Measurements from ENCODE around the gene MED27.

Gene MED27

DNA sequence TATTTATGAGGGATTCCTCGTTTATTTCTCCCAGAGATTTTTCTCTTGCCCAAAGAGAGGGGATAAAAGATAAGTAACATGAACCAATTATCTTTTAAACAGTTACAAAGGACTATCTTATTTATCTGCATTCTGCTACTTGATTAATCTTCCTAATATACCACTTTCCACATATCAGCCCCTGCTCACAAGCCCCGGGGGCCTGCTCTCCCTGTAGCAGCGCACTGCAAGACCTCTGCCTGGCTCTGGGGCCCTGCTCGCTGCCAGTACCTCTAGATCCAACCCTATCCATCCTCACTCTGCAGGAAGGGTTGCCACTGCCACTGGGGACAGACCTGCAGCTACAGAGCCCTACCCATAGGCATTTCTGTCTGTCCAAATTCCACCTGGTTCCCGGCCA is 75.3 kb downstream of the MED27 start:
- H3K4me3 ChIP-seq: no peak overlapping the region
- H3K27ac ChIP-seq: no peak overlapping the region

DNA sequence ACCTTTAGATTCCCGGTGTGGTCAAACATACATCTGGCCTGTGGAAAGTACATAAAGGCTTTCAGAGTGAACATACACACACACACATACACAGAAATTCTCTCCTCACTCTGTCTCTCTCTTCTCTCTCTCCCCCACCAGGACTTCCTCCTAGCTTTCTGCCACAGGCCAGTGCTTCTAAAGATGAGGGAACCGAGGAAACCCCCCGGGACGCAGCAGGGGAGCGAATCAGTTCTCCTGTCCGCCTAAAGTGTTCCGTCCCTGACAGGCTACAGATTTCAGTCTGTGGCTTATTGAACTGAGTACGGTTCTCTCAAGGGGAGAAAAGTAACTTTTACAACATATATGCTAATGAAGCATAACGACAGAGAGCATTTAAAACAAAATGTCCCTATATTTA is 75.8 kb downstream of the MED27 start:
- Histone ChIP-seq H3K27ac (no peak overlapping the region), H3K4me3 (no peak overlapping the region)

DNA sequence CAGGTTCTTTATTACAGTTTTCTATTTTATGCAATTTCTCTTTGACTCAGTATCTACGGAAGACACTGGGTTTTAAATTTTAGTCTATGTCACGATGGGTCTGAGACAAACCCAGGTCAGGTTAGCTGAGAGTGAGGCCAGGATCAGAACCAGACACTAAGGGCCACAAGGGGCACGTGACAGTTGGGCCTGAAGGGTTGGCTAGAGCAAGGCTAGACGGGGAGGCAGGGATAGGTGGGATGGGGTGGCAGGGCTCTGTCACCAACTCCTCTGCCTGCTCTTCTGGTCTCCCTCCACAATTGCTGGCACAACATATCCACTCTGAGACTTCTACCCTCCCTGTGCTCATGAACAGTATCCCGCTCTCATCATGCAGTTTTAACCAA is 76.4 kb downstream of the MED27 start:
- no peak overlapping the region for H3K4me3 ChIP-seq
- no peak overlapping the region for H3K27ac ChIP-seq

DNA sequence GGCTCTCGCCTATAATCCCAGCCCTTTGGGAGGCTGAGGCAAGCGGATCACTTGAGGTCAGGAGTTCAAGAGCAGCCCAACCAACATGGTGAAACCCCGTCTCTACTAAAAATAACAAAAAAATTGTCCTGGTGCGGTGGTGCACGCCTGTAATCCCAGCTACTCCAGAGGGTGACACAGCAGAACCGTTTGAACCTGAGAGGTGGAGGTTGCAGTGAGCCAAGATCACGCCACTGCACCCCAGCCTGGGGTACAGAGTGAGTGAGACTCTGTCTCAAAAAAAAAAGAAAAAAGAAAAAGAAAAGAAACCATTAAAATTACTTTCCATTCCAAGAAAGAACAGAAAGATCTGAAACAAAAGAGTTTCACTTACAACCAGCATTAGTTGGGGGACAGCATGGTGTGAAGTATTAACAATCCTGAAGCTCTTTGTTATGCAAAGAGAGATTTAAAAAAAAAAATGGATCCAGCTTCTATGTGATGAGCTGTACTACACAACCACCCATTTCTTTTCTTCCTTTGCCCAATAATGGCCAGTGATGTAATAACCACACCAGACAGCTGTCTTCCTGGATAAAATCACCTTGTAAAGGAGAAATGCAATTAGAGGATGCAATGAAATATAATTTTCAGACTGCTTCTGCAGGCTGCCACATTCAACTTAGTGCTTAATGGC is 76.9 kb downstream of the MED27 start:
- no peak overlapping the region for H3K4me3 ChIP-seq
- H3K27ac ChIP-seq: no peak overlapping the region

DNA sequence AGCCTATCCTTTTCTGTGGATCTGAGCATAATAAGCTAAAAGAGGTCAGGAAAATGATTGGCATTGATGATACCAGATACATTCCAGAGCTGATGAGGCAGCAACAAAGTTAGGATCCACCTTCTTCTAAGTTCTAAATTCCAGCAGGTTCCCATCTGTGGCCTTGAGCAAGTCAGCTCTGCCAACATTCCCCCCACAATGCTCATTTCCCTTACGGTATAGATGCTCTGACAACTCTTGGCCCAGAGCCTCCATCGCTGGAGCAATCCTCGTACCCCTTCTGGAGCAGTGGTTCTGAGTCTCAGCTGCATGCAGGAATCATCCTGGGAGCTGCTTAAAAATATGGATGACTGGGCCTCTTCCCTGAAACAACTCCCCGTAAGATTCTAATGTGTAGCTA is 78.1 kb downstream of the MED27 start:
- Histone ChIP-seq H3K4me3 (no peak overlapping the region), H3K27ac (no peak overlapping the region)

DNA sequence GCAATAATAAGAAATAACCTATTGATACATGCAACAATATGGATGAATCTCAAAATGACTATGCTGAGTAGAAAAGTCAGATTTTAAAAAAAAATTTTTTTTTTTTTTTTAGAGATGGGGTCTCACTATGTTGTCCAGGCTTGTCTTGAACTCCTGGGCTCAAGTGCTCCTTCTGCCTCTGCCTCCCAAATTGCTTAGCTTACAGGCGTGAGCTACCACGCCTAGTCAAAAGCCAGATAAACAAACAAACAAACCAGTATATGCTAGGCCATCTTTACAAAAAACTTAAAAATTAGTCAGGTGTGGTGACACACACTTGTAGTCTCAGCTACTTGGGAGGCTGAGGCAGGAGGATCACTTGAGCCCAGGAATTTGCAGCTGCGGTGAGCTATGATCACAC is 79.0 kb downstream of the MED27 start:
- Histone ChIP-seq H3K4me3 (no peak overlapping the region), H3K27ac (no peak overlapping the region)

DNA sequence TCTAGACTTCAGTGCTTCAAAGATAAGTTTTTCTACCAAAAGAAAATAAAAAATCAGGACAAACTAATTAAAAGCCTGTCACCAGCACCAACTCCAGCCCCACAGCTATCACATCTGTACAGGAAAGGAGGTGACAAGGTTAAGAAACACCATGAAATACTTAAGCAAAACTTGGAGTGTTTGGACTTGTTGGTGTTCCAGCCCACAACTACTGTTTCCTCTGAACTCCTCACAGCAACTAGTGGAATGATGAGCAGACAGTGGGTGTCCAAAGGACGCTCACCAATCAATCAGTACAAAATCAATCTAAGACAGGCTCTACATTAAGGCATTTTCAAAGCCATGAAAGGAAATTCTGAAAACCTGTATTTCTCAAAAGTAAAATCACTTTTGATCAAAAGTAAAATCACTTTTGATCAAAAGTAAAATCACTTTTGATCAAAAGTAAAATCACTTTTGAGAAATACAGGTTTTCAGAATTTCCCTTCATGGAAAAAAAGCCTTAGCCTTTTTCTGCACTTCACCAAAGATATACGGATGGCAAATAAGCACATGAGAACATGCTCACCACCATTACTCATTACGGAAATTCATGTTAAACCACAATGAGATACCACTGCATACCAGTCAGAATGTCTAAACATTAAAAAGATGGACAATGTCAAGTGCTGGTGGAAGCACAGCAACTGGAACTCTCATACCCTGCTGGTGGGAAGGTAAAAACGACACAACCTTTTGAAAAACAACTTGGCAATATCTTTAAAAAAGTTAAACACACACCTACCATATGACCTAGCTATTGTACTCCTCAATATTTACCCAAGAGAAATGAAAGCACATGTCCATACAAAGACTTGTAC is 79.7 kb downstream of the MED27 start:
- H3K4me3 ChIP-seq: no peak overlapping the region
- no peak overlapping the region for H3K27ac ChIP-seq

DNA sequence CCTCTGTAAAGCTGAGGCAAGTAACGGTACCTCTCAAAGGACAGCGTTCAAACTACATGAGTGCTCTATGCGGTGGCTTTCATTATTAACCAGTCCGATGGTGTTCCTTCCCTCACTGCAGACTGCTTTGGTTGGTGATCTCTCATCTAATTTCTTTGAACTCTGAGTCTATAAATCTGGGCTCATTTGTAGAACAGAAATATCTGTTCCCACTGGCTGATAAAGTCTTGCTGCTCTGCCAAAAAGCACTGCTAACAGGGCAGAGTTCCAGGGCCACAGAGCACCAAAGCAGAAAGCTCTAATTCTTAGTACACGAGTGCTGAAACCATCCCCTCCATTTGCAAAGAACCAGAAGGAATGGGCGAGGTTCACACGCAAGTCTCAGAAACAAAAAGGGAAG is 81.9 kb downstream of the MED27 start:
- no peak overlapping the region for H3K27ac ChIP-seq
- H3K4me3 ChIP-seq: no peak overlapping the region

DNA sequence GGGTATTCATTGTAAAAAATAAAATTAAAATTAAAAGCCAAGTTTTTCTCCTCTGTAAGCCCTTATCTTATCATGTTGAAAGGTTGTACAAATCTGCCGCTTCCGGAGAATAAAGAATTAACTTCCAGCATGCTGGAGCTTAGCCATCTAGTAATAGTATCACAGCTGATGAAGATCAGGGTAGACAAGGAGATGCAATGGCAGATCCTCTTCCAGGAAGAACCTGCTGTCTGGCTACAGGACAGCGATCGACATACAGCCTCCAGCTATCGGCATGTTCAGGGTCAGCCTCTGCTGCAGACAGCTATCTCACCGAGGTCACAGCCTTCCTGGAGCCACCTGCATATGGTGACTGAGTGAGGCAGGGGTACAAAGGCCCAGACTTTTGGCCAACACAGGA is 82.6 kb downstream of the MED27 start:
- Histone ChIP-seq H3K27ac (no peak overlapping the region), H3K4me3 (no peak overlapping the region)

DNA sequence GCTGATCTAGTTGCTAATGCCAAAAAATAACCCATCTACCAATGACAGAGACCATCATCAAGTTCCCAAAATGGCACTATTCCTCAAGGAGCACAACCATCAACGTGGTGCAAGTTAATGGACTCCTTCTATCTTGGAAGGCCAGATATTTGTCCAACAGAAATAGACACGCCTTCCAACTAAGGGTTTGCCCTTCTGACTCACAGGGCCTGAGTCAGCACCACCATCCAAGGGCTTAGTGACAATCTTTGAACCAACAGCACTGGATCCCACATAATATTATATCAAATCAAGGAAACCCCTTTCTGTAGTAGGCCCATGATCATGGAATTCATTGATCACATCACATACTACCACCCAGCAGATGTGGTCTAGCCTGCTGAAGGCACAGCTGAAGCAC is 84.3 kb downstream of the MED27 start:
- no peak overlapping the region for H3K27ac ChIP-seq
- no peak overlapping the region for H3K4me3 ChIP-seq

DNA sequence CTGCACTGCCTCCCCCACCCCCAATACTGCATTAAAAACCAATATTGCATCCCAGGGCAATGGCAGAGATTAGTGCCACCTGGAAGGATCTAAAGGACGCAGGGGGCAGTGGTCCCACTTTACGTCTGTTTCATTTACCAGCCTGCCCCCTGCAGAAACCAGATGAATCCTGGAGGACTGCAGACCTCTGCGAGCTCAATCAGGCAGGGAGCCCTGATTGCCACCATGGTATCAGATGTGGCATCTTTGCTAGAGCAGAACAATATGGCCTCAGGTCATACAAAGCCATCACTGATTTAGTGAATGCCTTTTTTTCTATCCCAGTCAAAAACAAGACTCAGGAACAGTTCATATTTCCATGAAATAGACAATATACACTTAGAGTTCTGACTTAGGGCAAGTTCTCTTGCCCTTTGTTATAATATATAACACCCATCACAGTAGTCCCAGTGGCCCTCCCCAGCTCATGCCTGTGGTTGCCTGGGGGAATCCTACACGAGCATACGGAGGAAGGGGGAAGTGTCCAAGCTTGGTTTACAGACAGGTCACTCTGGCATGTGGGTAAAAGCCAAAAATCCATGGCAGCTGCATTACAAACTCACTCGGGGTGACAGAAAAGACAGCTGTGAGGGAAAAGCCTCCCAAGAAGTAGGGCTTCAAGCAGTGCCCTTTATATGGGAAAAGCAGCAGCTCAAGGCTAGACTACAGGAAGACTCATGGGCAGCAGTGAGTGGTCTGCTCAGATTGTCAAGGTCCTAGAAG is 85.1 kb downstream of the MED27 start:
- Histone ChIP-seq H3K27ac (no peak overlapping the region), H3K4me3 (no peak overlapping the region)

DNA sequence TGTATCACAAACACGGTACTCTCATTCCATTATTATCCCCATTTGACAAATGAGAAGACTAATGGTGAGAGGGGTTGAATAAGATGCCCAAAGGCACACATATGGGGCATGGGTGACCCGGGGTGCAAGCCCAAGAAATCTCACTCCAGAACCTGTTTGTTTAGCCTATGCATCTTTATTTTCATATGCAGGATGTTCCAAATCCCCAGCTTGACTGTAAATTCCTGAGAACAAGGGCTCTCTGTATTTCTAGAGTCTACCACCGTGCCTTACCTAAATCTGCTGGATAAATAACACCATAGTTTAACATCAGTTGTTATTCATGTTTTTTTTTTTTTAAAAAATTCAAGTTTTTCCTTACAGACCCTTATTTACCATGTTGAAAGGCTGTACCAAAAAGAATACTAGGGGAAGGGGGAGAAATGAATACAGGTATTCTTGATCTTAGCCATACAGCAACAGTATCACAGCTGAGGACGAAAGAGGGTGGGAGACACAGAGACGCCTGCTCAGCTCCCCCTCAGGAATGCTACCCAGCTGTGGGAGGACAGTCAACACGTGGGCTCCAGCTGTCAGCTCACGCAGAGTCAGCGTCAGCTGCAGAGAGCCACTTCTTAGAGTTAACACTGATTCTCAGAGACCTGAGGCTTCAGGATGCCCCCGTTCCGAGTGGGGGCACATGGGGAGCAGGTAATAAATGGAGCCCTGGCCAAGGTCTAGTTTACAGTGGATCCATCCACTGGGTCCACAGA is 86.6 kb downstream of the MED27 start:
- H3K27ac ChIP-seq: no peak overlapping the region
- H3K4me3 ChIP-seq: no peak overlapping the region

DNA sequence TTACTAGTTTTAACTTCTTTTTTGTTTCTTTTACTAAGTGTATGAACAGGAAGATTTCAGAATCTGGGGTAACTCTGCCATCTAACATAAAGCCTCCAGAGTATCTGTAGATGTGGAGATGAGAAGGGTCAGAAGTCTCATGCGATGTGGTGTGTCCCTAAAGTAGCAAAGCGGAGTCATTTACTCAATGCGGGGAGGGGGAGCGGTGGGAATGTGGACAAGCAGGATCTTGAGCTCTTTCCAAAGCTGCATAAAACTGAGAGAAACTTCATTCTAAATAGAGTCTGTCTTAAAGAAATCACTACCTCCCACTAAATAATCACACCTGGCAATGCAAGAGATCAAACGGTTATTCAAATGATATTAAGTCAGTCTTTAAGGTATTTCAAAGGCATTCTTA is 92.4 kb downstream of the MED27 start:
- Histone ChIP-seq H3K4me3 (no peak overlapping the region), H3K27ac (no peak overlapping the region)

DNA sequence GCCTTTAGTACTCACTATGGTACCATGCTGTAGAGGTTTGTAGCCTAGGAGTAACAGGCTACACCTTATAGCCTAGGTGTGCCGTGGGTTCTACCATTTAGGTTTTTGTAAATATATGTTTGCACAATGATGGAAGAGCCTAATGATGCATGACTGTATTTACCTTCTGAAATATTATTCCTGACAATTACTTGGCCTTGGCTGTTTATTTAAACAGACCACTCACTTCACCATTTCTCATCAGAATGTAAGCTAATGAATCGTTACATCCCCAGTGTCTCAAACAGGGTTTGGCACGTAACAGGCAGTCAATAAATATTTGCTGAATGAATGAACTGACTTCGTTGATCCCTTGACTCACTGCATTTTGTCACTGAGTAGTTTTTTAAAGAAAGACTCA is 93.1 kb downstream of the MED27 start:
- Histone ChIP-seq H3K27ac (no peak overlapping the region), H3K4me3 (no peak overlapping the region)

DNA sequence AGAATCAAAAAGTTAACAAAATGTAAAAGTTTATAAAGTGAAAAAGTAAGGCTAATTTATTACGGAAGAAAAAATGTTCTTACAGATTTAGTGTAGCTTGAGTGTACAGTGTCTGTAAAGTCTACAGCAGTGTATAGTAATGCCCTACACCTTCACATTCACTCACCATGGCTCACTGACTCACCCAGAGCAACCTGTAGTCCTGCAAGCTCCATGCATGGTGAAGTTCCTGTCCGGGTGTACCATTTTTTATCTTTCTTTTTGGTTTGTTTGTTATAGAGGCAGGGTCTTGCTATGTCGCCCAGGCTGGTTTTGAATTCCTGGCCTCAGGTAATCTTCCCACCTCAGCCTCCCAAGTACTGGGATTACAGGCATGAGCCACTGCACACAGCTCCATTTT is 93.6 kb downstream of the MED27 start:
- H3K4me3 ChIP-seq: no peak overlapping the region
- no peak overlapping the region for H3K27ac ChIP-seq

DNA sequence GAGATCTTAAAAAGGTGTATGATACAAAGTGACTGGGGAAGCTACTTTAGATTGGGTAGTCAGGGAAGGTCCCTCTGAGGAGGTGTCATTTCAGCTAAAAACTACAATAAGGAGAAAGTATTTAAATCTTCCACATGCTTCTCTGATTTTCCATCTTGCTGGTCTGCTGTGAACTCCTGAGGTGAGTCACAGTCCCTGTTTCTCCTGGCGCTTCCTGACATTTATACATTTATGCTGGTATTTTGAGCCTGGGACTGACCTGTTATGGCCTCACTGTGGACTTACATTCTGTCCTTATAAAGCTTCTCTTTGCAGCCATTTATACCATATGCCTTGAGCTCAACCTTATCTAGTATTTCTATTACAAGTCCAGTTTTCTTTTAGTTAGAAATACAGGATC is 95.1 kb downstream of the MED27 start:
- no peak overlapping the region for H3K27ac ChIP-seq
- no peak overlapping the region for H3K4me3 ChIP-seq

DNA sequence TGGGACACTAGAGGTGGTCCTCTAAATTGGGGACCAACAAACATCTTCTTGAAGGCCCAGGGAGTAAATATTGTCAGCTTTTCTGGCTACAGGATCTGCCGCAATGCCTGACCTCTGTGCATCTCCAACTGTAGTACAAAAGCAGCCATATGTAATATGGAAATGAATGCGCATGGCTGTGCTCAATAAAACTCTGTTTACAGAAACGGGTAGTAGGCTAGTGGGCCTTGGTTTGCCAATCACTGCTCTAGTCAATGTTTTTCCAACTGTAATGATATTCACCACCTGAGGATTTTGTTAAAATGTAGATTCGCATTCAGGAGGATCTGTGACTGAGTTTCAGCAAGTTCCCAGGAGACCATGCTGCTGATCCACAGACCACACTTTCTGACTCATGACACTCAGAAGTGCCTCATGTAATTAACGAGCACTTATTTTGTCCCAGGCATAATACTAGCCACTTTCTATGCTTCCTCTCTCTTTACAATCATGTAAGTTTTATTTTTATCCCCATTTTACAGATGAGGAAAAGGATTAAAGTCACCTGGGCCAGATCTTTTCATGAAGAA is 96.9 kb downstream of the MED27 start:
- Histone ChIP-seq H3K4me3 (no peak overlapping the region), H3K27ac (no peak overlapping the region)

DNA sequence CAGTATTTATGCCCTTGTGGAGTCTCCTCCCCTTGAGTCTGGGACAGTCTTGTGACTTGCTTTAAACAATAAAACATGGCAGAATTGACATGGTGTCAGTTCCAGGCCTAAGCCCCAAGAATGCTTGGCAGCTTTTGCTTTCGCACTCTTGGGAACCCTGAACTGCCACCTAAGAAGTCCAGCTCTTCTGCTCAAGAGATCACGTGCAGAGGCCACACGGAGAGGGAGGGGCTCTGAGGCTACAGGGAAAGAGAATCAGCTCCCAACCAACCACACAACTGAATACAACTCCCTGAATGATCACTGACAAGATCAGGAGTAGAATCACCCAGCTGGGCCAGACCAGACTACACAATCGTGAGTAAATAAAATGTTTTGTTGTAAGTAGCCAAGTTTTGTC is 97.6 kb downstream of the MED27 start:
- H3K4me3 ChIP-seq: no peak overlapping the region
- no peak overlapping the region for H3K27ac ChIP-seq

DNA sequence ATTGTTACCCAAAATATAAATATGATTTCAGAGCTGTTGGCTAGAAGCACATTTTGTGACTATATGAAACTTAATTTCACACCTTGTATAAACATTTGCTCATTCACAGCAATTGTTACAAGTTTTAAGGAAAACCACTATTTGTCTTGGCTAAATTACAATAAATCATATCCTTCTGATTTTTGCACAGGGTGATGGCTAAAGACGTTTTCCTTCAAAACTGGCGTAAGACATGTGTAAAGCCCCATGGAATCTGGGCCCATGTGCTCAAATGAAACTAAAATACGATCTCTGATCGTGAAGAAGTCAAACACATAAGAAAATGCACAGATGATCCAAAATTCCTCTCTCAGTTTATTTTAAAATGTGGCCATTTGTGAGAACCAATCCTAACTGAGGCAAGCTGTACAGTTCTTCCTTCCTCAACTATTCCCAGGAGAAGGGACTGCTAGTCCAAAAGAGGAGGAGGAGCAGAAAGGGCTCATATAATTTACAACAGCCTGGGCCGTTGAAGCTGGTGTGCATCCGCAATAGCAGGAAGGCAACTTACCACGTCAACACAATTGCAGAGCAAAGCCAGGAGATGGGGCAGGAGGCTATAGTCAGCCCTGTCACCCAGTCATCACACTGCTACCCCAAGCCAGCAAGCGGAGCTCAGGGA is 98.4 kb downstream of the MED27 start:
- Histone ChIP-seq H3K27ac (no peak overlapping the region), H3K4me3 (no peak overlapping the region)

Measured in skin epidermis (tissue), 12 donors.